Osteoblast (primary cell): ENCODE measurements around the gene DDIAS. TPM values are rescaled to one million over a fixed set of nuclear protein-coding genes. Genes with fewer than 3 reads are reported as not detected.

ENCODE experiments used
- DNase-seq: peaks from one replicate; pipeline ENCODE4 v3.0.0; 2011; ENCODE audit warnings: low spot score, mixed read lengths; ENCODE audit not compliant: insufficient read length; ENCODE audit errors: missing footprints
- H2AFZ ChIP-seq: 2 replicates; pipeline ENCODE4 v1.6.0; 2011; ENCODE audit warnings: mild to moderate bottlenecking, low read length
- H3K27ac ChIP-seq: 2 replicates; pipeline ENCODE4 v1.5.1; 2011; ENCODE audit warnings: mild to moderate bottlenecking, low read depth, low read length, moderate library complexity
- H3K27me3 ChIP-seq: 2 replicates; pipeline ENCODE4 v1.6.0; 2012; ENCODE audit warnings: mild to moderate bottlenecking, control low read depth, inconsistent platforms, low read length, moderate library complexity; ENCODE audit not compliant: insufficient read depth
- H3K36me3 ChIP-seq: 2 replicates; pipeline ENCODE4 v1.5.1; 2011; ENCODE audit warnings: mild to moderate bottlenecking, low read length, control low read depth, moderate library complexity; ENCODE audit not compliant: insufficient read depth
- H3K4me1 ChIP-seq: 2 replicates; pipeline ENCODE4 v1.5.1; 2011; ENCODE audit warnings: mild to moderate bottlenecking, low read length, control low read depth, moderate library complexity; ENCODE audit not compliant: insufficient read depth
- H3K4me2 ChIP-seq: 2 replicates; pipeline ENCODE4 v1.6.0; 2011; ENCODE audit warnings: mild to moderate bottlenecking, low read length; ENCODE audit not compliant: insufficient read depth
- H3K4me3 ChIP-seq: fragments of 200-600 bp; sonication (generic); 3 replicates; pipeline ENCODE4 v1.5.1; 2012; ENCODE audit warnings: mild to moderate bottlenecking, low read length, inconsistent platforms; ENCODE audit not compliant: insufficient read depth
- H3K79me2 ChIP-seq: 2 replicates; pipeline ENCODE4 v1.6.0; 2012; ENCODE audit warnings: mild to moderate bottlenecking, low read length, control low read depth, inconsistent platforms; ENCODE audit not compliant: insufficient read depth
- H3K9me3 ChIP-seq: 2 replicates; pipeline ENCODE4 v1.5.1; 2011; ENCODE audit warnings: low read depth, low read length, control low read depth
- H4K20me1 ChIP-seq: 2 replicates; pipeline ENCODE4 v1.6.0; 2012; ENCODE audit warnings: mild to moderate bottlenecking, low read length, control low read depth; ENCODE audit not compliant: insufficient read depth
- CTCF ChIP-seq: IDR thresholded peaks from 2 replicates; pipeline ENCODE4 v1.5.1; 2011; ENCODE audit warnings: mild to moderate bottlenecking, low read depth, low read length, moderate library complexity; ENCODE audit errors: extremely low read depth
- total RNA-seq: library from RNA; depleted of rRNA; stranded (reverse); fragments of >200 nt; gene quantifications from 2 replicates; pipeline ENCODE4 v1.2.3, GENCODE V29; 2012

The DDIAS gene
- total RNA-seq, 1 donor, result 1.8 TPM

- Histone ChIP-seq H3K4me3 (no peak overlapping the region), H3K4me2 (no peak overlapping the region), H3K9me3 (no peaks in the 10 kb centered on the region), H2AFZ (no peak overlapping the region), H3K36me3 (no peaks in the 10 kb centered on the region), H3K27ac (no peak overlapping the region), H3K27me3 (no peaks in the 10 kb centered on the region), H3K4me1 (no peaks in the 10 kb centered on the region), H3K79me2 (no peaks in the 10 kb centered on the region), H4K20me1 (no peaks in the 10 kb centered on the region)
- TF ChIP-seq CTCF, result no peak
- DNase-seq, result no peak
These were observed 31.0 kb downstream of the DDIAS start for GRCh38 chr11:82932564-82932963.

GRCh38 chr11:82936261-82936660 lies 34.7 kb downstream of the DDIAS start:
- H4K20me1 ChIP-seq, result no peaks in the 10 kb centered on the region
- H3K79me2 ChIP-seq, result no peaks in the 10 kb centered on the region
- no peak overlapping the region for H3K4me3 ChIP-seq
- no peaks in the 10 kb centered on the region for H3K27me3 ChIP-seq
- H3K4me2 ChIP-seq, result no peak overlapping the region
- DNase-seq, result no peak
- H3K36me3 ChIP-seq, result no peaks in the 10 kb centered on the region
- no peak for TF ChIP-seq CTCF
- peak overlapping the region; percentile 6 for H2AFZ ChIP-seq
- H3K4me1 ChIP-seq, result no peaks in the 10 kb centered on the region
- no peak overlapping the region for H3K27ac ChIP-seq
- no peaks in the 10 kb centered on the region for H3K9me3 ChIP-seq

DNA sequence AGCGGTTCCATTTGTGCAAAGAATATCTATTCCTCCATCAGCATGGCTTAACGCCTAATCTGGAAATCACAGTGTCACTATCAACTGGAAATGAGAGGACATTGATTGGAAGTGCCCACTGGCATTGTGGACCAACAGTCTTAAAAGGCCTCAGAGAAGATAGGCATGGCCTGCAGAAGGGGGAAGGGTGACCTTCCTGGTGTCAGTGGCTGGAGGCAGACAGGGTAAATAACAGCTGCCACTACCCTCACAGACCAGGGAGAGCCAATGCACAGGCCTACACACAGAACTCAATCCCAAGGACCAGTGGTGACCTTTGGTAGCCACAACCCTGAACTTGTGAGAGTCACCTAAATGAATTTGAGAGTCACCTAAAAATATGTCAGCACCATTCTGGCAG lies 36.0 kb downstream of the DDIAS start:
- Histone ChIP-seq H3K27ac (no peak overlapping the region), H3K27me3 (no peaks in the 10 kb centered on the region), H3K4me3 (no peak overlapping the region), H3K79me2 (no peaks in the 10 kb centered on the region), H3K4me2 (no peak overlapping the region), H2AFZ (no peak overlapping the region), H3K4me1 (no peaks in the 10 kb centered on the region), H4K20me1 (no peaks in the 10 kb centered on the region), H3K36me3 (no peaks in the 10 kb centered on the region), H3K9me3 (no peaks in the 10 kb centered on the region)
- no peak for DNase-seq
- no peak for TF ChIP-seq CTCF

DNA sequence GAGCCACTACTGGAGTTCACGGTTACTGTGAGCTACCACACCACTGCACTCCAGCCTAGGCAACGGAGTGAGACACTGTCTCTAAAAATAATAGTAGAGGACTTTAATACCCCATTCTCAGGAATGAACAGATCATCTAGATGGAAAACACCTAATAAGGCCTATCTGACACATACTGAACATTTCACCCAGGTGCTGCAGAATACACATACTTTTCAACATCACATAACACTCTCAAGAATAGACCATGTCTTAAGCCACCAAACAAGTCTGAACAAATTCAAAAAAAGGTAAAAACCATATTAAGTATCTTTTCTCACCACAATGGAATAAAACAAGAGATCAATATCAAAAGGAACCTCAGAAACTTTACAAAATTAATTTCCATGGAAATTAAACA lies 37.9 kb downstream of the DDIAS start:
- H3K27me3 ChIP-seq, result no peaks in the 10 kb centered on the region
- no peaks in the 10 kb centered on the region for H4K20me1 ChIP-seq
- no peak overlapping the region for H3K4me2 ChIP-seq
- H3K4me3 ChIP-seq, result no peak overlapping the region
- no peaks in the 10 kb centered on the region for H3K4me1 ChIP-seq
- no peak for DNase-seq
- no peaks in the 10 kb centered on the region for H3K36me3 ChIP-seq
- H3K27ac ChIP-seq, result no peak overlapping the region
- H3K9me3 ChIP-seq, result no peaks in the 10 kb centered on the region
- no peak for TF ChIP-seq CTCF
- H3K79me2 ChIP-seq, result no peaks in the 10 kb centered on the region
- H2AFZ ChIP-seq, result no peak overlapping the region
